Panc1 (cell line): Measurements from ENCODE around the gene PNRC2. TPM values are rescaled to one million over a fixed set of nuclear protein-coding genes. Genes with fewer than 3 reads are reported as not detected.

ENCODE experiments used
- ATAC-seq: fragments of 200-7000 bp; cut with Tn5 transposase; 2 replicates; pipeline ENCODE4 v1.9.1; 2020; ENCODE audit warnings: mild to moderate bottlenecking, moderate library complexity
- BruUV-seq: library from RNA; stranded (reverse); fragments of 400-500 nt; replicated peaks from 2 replicates; lab custom pipeline; 2021; lab: Mats Ljungman, UMichigan
- CTCF ChIA-PET: fragments of 300-600 bp; sonication (Branson Sonifier 250); formaldehyde crosslinking; loops from one replicate; lab custom pipeline; 2022; ENCODE audit warnings: antibody characterized with exemption; lab: Charles Lee
- POLR2A ChIA-PET: fragments of 300-600 bp; sonication (Branson Sonifier 250); formaldehyde crosslinking; loops from one replicate; lab custom pipeline; 2022; ENCODE audit warnings: antibody characterized with exemption; lab: Charles Lee
- DNase-seq: peaks from one replicate; pipeline ENCODE4 v3.0.0-alpha.2; 2010; ENCODE audit warnings: low read depth, low spot score
- H3K27ac ChIP-seq: 2 replicates; pipeline ENCODE4 v1.5.1; 2011; ENCODE audit warnings: mild to moderate bottlenecking, low read length, inconsistent platforms
- H3K27me3 ChIP-seq: fragments of 200-500 bp; sonication (Bioruptor generic); 2 replicates; pipeline ENCODE4 v1.6.0; 2014; ENCODE audit warnings: low read length, inconsistent platforms; ENCODE audit not compliant: control insufficient read depth, insufficient read depth
- H3K36me3 ChIP-seq: fragments of 200-500 bp; sonication (Bioruptor generic); 2 replicates; pipeline ENCODE4 v1.5.1; 2014; ENCODE audit warnings: inconsistent platforms, mild to moderate bottlenecking, low read length, moderate library complexity; ENCODE audit not compliant: control insufficient read depth, insufficient read depth
- H3K4me1 ChIP-seq: 2 replicates; pipeline ENCODE4 v1.5.1; 2011; ENCODE audit warnings: inconsistent platforms, mild to moderate bottlenecking, low read length, moderate library complexity; ENCODE audit not compliant: control insufficient read depth, insufficient read depth
- H3K4me3 ChIP-seq, 2 experiments: 2 replicates each; pipeline ENCODE4 v1.5.1; 2011 to 2012; ENCODE audit warnings: low read depth in 2 of 2, low read length in 2 of 2, mild to moderate bottlenecking in 2 of 2, inconsistent platforms in 1 of 2, moderate library complexity in 1 of 2
- H3K9me3 ChIP-seq: fragments of 200-500 bp; sonication (Bioruptor generic); 2 replicates; pipeline ENCODE4 v1.5.1; 2014; ENCODE audit warnings: low read depth, mild to moderate bottlenecking, inconsistent platforms, low read length, moderate library complexity; ENCODE audit not compliant: control insufficient read depth, insufficient read depth
- CTCF ChIP-seq: fragments of 450-650 bp; IDR thresholded peaks from 2 replicates; pipeline ENCODE4 v1.5.1; 2017; ENCODE audit warnings: mild to moderate bottlenecking
- POLR2AphosphoS5 ChIP-seq: IDR thresholded peaks from 2 replicates; pipeline ENCODE4 v1.6.1; 2012; ENCODE audit warnings: mild to moderate bottlenecking, low read depth, low read length, moderate library complexity
- REST ChIP-seq, 2 experiments: IDR thresholded peaks; 2 replicates each; pipeline ENCODE4 v1.6.1; 2011 to 2012; ENCODE audit warnings: low read depth in 2 of 2, control low read depth in 1 of 2, low read length in 1 of 2, mild to moderate bottlenecking in 1 of 2, moderate library complexity in 1 of 2; ENCODE audit not compliant: insufficient read depth in 1 of 2
- SIN3A ChIP-seq: IDR thresholded peaks from 2 replicates; pipeline ENCODE4 v1.6.1; 2012; ENCODE audit warnings: low read depth, mild to moderate bottlenecking, low read length, moderate library complexity, borderline replicate concordance; ENCODE audit not compliant: insufficient read depth
- TCF7L2 ChIP-seq: IDR thresholded peaks from 2 replicates; pipeline ENCODE4 v1.6.1; 2011; ENCODE audit warnings: mild to moderate bottlenecking, low read depth, low read length, inconsistent platforms
- in situ Hi-C: cut with HindIII; loops from 2 replicates; pipeline ENCODE4 v1.10.0; 2016; ENCODE audit warnings: low sequenced_read_pairs, low pct_unique_long_range_greater_than_20kb
- intact Hi-C: fragments of 100-400 bp; cut with micrococcal nuclease; formaldehyde crosslinking; loops from one replicate; pipeline ENCODE4 v1.10.0; 2022; ENCODE audit not compliant: unreplicated experiment
- total RNA-seq: library from RNA; stranded (reverse); gene quantifications from one replicate; pipeline ENCODE4 v1.2.1, GENCODE V29; 2021; ENCODE audit not compliant: unreplicated experiment

PNRC2 gene
- total RNA-seq, 1 experiment from 2014 or later = 97.4 TPM

GRCh38 chr1:23910553-23911246, 48.9 kb upstream of the PNRC2 start:
- no peak for ATAC-seq
- Histone ChIP-seq H3K27ac (no peak overlapping the region), H3K9me3 (no peaks in the 10 kb centered on the region), H3K4me1 (no peaks in the 10 kb centered on the region), H3K4me3 (no peak overlapping the region), H3K27me3 (no peaks in the 10 kb centered on the region), H3K36me3 (no peaks in the 10 kb centered on the region)
- ChIA-PET POLR2A (interaction anchor here (0.6 kb wide), 1 partner anchor 49 kb away, joined by 6 read pairs; the partner anchor contains the start of gene PNRC2), CTCF (interaction anchor here (0.6 kb wide), 3 partner anchors 42 to 201 kb away, joined by 3 to 4 read pairs (median 4); no protein-coding TSS in a partner anchor)
- DNase-seq = no peak
- BruUV-seq = no TSS peak
- intact Hi-C loops (loop anchor here (10.0 kb wide), 1 partner anchor 96 kb away; no protein-coding TSS in a partner anchor), in situ Hi-C loops (no loop called here)
- TF ChIP-seq TCF7L2 (no peak), SIN3A (no peak), POLR2AphosphoS5 (no peak), CTCF (no peak), REST (IDR thresholded peaks at IDR 0.05; ENCODE audit: insufficient read depth in 1 of 2, low read depth in 2 of 2, low read length in 1 of 2) (no peak)

GRCh38 chr1:23911921-23912320, 47.7 kb upstream of the PNRC2 start:
- no peak for TF ChIP-seq TCF7L2
- TF ChIP-seq REST (IDR thresholded peaks at IDR 0.05; ENCODE audit: insufficient read depth in 1 of 2, low read depth in 2 of 2, low read length in 1 of 2) = no peak
- TF ChIP-seq POLR2AphosphoS5 = no peak
- TF ChIP-seq SIN3A = no peak
- TF ChIP-seq CTCF = no peak
- intact Hi-C loops = loop anchor here (10.0 kb wide), 1 partner anchor 97 kb away; no protein-coding TSS in a partner anchor
- Histone ChIP-seq H3K9me3 (no peaks in the 10 kb centered on the region), H3K36me3 (no peaks in the 10 kb centered on the region), H3K4me1 (no peaks in the 10 kb centered on the region), H3K4me3 (no peak overlapping the region), H3K27ac (no peak overlapping the region), H3K27me3 (no peaks in the 10 kb centered on the region)
- CTCF ChIA-PET = no interaction called here
- POLR2A ChIA-PET = no interaction called here
- DNase-seq (no peak), ATAC-seq (no peak)
- in situ Hi-C loops = no loop called here
- no TSS peak for BruUV-seq
